HG02642 (cell line): ENCODE measurements around the gene PTCSC3.

Experiments
- ATAC-seq: cut with Tn5 transposase; IDR thresholded peaks from one replicate; pipeline ENCODE4 v1.9.1; 2021; ENCODE audit warnings: mild to moderate bottlenecking; ENCODE audit not compliant: unreplicated experiment, poor library complexity

Gene PTCSC3

DNA sequence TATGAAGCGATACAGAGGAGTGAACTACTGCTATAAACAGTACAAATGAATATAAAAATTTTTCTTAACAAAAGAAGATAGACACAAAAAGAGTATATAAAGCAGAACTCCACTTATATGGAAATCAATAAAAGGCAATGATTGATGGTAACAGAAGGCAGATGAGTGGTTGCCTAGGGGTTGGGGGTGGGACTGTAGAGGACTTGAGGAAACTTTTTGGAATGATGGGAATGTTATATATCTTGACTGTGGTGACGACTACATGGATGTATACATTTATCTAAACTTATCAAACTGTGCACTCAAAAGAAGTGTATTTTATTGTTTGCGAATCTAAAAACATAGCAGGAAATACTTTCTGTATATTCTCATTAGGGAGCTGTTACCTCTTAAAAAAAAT is 89.1 kb downstream of the PTCSC3 start:
- ATAC-seq, result no peak

DNA sequence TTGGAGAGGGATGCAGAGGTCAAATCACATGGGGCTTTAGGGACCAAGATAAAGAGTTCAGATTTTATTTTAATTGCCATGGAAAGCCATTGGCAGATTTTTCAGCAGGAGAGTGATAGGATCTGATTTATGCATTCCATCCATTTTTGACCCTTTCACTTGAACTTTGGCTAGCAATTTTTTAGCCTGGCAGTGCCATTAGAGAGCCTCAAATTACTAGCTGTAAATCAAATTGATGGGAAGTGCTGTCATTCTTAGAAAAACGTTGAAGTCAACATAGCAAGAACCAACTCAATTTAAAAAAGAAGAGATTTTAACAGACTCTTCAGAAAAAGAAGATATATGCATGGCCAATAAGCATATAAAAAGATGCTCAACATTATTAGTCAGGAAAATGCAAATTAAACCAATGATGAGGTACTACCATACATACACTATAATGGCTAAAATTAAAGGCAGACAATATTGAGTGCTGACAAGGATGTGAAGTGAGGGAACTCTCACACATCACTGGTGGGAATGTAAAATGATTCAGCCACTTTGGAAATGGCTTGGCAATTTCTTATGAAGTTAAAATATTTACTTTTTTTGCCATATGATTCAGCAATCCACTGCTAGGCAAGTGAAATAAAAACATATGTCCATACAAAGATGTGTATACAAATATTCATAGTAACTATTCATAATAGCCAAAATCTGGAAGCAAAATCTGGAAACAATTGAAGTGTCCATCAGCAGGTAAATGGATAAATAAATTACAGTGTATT is 89.7 kb downstream of the PTCSC3 start:
- no peak for ATAC-seq

DNA sequence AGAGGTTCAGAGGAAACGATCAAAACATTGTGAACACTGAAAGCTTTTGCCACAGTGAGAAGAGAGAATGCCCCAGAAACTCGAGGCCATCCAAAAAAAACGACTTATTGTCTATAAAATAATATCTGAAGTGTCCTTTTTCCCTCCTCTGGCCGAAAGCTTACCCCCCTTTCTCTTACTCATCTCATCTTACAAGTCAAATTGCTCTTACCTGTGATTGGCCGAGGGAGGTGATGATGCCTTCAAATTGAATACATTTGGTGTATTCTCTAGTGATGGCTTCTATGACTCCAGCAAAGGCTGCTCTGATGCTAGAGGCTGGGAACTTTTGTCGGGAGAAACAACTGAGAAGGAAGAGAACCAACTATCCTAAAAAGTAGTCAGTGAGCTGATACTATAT is 90.7 kb downstream of the PTCSC3 start:
- ATAC-seq, result no peak
